HL-60/S4 (cell line): ENCODE measurements around the gene UBAC1.
"Not testable (repeated sequence)": the region's sequence is repeated elsewhere in the genome, so short reads cannot be mapped to it uniquely, and the experiment has no call there.

Source experiments
- in situ Hi-C: fragments of 300-500 bp; cut with MboI; formaldehyde crosslinking; loops from 2 replicates; pipeline ENCODE4 v1.14.3; 2022; ENCODE audit warnings: low sequenced_read_pairs

UBAC1 gene

DNA sequence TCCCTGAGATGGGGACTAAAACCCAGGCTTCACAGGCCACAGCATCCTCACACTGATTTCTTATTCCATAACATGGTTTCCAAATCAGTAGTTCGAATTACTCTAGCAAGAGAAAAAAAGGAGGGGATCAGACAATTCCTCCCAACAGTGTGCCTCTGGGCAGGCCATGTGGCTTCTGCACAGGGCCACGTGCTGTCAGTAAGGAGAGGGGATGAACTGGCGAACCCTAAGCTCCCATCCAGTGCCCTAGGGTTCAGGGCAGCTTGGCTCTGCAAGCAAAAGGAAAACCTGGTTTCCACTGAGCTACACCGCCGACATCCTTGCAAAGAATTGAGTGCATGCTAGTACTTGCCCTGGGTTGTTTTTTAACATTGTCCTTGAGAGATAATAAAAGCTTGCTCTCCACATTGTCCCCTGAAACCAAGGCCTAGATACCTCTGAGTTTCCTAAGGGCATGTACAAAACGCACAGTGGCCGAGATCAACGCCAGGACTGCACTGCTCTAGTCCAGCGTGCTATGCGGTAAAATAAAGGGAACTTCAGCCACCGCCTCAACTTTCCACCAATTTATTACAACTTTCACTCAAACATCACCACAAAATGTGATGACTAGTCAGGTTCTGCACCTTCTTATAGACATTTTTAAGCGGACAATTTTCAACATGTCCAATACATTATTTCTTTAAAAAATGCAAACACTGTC is 58.4 kb downstream of the UBAC1 start:
- in situ Hi-C loops: no loop called here

DNA sequence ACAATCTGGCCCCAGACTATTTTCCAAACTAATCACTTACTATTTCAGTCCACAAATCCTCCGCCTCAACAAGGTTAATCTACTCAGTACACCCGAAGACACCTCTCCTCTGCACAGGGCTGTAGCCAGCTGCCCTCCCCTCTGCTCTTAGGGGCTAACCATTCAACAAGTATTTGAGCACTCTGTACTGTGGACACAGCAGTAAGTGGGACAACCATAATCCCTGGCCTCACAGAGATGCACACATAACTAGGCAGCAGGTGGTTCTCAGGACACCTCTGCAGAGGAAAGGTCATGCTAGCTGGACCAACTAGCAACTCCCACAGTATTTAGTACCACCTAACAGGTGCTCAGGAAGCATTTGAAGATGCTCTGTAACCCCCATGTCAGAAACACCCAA is 59.3 kb downstream of the UBAC1 start:
- in situ Hi-C loops: no loop called here

DNA sequence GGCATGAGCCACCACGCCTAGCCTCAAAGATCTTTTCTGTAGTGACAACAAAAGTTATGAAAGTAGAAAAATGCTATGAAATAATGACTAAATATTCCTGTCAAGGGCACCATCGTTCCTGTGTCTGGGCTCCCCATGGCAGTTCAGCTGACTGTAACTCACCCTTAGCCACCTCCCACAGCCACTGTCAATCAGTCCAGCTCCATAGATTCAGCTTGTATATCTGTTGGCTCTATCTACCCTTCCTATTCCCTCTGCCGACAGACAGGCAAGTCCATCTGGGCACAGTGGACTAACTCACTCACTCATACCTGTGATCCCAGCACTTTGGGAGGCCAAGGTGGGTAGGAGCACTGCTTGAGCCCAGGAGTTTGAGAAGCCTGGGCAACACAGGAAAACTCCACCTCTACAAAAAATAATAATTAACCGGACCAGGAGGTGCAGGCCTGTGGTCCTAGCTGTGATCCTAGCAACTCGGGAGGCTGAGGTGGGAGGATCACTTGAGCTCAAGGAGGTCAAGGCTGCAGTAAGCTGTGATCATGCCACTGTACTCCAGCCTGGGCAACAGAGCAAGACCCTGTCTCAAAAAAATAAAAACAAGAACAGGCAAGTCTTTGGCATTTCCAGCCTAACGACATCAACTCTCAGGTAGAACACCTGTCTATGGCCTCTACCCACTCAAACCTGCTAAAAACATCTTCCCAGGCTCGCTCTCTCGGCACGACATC is 60.0 kb downstream of the UBAC1 start:
- in situ Hi-C loops: no loop called here

DNA sequence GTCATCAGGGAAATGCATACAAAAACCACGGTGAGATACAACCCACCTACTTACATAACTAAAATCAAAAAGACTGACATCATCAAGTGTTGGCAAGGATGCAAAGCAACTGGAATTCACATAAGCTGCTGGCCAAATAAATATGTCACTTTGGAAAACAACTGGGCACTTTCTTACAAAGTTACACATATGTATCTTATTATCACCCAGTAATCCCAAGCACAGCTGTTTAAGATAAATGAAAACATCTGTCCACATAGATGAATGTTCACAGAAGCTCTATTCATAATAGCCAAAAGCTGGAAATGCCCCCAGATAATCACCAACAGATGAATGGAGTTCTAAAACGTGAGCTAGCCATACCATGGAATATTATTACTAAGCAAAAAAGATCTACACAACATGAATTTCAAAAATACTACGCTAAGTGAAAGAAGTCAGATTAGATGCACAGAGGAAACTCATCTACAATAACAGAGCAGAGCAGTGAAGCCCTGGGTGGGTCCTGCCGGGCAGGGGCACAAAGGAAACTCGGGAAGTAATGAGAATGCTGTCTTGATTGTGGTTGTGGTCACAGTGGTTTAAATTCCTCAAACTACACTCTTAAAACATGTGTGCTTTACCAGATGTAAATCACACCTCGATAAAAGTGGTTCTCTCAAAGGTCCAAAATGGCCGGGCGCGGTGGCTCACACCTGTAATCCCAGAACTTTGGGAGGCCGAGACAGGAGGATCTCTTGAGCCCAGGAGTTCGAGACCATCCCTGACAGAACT is 62.4 kb downstream of the UBAC1 start:
- in situ Hi-C loops: no loop called here

DNA sequence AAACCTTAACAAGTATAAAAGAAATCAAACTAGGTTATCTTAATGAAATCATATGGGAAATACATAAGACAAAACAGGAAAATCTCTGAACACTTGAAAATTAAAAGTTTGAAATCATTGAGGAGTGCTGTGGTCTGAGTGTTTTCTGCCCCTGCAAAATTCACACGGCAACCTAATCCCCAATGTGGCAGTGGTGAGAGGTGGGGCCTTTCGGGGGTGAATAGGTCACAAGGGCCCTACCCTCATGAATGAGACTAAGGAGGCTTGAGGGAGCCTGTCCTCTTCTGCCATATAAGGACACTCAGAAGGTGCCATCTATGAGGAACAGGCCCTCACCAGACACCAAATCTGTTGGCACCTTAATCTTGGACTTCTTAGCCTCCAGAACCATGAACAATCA is 64.5 kb downstream of the UBAC1 start:
- in situ Hi-C loops: no loop called here

DNA sequence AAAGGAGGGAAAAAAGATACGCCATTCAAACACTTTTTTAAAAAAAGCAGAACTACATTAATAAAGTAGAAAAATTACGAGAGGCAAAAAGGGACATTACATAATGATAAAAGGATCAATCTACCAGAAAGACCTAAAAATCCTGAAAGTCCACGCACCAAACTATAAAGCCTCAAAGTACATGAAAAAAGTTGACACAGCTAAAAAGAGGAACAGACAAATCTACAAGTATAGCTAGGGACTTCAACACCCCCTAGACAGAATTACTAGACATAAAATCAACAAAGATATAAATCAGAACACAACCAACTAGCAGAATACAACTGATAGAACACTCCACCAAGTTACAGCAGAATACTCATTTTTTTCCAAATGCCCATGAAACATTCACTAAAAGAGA is 65.0 kb downstream of the UBAC1 start:
- in situ Hi-C loops: no loop called here

DNA sequence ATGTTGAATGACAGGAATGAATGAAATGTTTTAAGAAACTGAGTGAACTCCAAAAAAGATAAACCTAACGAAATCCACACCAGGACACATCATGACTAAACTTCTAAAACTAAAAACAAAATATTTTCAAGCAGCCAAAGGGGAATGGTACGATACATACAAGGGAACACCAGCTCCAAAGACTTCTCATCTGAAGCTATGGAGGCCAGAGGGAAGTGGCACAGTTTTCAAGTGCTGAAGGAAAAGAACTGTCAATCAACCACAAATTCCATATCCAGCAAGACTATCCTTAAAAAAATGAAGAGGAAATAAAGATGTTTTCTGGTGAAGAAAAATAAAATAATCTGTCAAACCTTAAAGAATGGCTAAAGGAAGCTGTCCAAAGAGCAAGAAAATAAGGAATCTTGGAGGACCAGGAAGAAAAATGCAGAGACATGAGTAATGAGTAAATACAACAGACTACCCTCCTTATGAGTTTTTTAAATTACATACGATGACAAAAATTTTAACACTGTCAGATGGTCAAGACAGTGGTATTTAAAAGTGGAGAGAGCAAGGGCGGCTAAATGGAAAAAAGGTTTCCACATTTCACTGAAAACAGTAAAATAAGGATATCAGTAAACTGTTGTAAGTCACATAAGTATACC is 65.8 kb downstream of the UBAC1 start:
- in situ Hi-C loops: no loop called here

DNA sequence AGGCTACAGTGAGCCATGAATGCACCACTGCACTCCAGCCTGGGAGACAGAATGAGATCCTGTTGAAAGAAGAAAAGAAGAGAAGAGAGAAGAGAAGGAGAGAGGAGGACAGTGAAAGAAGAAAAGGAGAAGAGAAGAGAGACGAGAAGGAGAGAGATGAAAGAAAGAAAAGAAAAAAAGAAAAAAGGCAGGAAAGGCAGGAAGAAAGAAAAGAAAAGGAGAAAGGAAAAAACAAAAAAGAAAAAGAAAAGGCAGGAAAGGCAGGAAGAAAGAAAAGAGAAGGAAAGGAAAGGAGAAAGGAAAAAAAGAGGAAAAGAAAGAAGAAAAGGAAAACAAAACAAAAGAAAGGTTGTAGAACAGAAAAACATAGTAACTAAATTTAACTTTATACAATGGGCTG is 68.1 kb downstream of the UBAC1 start:
- in situ Hi-C loops: no loop called here

DNA sequence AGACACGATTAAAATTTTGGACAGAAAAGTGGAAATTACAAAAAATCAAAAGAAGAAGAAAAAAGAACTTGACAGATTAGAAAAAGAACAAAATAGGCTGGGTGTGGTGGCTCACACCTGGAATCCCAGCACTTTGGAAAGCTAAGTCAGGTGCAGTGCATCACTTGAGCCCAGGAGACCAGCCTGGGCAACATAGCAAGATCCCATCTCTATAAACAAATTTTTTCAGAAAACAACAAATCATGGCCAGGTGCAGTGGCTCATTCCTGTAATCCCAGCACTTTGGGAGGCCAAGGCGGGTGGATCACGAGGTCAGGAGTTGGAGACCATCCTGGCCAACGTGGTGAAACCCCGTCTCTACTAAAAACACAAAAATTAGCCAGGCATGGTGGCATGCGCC is 68.8 kb downstream of the UBAC1 start:
- in situ Hi-C loops: not testable (repeated sequence)

DNA sequence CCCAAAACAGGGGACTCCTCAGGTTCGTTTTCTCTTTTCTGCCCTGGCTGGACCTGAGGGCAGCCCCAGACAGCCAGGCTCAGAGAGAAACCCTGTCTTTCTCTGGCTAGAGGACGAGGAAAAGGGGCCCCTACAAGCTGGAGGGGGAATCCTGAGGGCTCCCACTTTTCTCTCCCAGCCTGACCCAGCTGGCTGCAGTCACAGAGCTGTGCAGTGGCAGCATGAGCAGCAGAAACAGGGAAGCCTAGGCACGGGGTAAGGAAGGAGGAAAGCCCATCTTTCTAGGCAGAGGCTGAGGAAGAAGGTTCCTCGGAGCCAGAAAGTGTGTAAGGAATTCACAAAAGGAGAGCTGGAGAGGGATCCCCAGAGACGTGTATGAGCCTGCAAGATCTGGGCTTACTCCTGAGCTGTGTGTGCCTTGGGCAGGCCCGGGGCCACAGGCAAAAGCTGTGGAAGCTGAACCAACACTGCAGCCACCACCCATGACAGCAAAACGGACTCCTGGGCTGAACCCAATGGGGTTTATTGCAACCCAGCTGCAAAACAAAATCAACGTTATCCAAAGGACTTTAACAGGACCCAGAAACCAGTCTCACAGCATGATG is 70.0 kb downstream of the UBAC1 start:
- in situ Hi-C loops: no loop called here

DNA sequence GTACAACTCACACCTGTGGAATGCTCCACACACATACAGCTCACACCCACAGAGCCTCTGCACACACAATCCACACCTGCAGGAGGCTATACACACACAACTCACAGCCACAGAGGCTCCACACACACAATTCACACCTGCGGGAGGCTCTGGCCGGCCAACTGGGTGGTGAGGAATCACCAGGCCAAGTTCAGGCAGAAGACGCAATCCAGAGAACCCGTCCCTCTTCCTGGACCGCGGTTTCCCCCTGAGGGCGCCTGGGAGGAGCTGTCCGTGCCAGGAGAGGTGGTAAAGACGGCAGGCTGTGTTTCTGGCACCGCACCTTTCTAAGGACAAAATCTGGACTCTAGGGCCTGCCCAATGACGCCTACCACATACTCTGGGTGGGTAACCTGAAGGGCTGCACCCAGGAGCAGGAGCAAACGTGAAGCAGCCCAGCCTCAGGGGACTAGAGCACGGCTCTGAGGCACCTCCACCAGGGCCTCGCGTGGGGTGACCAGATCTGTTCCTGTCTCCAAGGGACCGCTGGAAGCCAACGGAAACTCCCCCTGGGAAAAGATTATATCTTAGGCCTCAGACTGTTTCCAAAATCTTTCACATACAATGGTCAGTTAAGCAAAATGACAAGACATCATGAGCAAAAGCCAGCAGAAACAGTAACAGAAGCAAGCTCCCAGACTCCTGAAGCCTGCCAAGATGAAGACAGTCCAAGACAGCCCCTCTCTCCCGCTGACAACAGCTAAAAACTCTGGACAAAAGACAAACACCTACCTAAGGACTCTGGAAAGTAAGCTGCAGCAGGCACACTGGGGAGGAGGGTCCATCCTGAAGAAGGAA is 70.8 kb downstream of the UBAC1 start:
- in situ Hi-C loops: no loop called here

DNA sequence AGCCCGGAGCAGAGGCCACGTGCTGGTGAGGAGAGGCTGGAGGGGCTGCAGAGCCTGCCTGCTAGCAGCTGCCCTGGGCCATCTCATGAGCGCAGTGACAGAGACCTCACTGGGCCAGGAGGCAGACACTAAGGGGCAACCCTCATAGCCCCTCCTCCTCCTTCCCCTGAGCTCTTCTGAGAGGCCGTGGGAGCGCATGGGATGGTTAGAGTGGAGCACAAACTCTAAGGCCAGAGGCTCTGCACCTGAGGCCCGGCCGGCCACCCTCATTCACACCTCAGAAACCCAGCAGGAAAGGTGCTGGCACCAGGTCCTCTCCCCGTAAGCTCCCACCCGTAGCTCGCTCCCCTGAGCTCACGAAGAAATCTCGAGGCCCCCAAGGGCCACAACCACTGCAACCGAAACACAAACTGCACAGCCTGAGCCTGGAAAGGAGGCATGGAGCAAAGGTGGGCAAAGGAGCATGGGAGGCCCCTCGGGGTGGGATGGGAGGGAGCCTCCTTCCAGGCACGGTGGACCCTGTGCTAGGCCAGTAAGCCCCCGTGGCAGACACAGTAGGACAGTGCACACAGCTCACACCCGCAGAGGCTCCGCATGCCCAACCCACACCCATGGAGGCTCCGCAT is 71.5 kb downstream of the UBAC1 start:
- in situ Hi-C loops: no loop called here

DNA sequence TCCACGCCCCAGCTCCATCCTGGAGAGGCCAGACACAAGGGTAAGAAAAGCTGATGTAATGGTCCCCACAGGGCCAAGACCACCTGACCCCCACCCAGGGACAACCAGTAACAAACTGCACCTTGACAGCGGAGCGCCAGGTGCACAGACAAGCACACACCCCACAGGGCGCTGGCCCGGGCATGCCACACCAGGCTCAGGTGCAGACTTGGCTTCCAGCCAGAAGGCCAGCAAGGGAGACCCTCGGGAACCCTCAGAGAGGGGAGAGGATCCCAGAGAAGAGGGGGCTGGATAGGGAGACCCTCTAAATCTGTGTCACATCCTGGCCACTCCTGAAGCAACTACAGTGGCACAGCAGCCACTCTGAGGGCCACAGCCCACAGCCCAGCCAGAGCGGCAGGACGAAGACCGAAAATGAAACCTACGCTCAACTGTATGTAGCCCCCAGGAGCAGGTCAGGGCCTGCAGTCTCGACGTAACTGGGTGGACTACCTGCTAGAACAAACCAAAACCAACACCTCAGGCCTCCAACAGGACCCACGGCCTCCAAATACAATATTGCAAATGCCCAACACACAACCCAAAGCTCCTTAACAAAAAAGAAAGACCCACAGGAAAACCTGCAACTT is 72.3 kb downstream of the UBAC1 start:
- in situ Hi-C loops: no loop called here

DNA sequence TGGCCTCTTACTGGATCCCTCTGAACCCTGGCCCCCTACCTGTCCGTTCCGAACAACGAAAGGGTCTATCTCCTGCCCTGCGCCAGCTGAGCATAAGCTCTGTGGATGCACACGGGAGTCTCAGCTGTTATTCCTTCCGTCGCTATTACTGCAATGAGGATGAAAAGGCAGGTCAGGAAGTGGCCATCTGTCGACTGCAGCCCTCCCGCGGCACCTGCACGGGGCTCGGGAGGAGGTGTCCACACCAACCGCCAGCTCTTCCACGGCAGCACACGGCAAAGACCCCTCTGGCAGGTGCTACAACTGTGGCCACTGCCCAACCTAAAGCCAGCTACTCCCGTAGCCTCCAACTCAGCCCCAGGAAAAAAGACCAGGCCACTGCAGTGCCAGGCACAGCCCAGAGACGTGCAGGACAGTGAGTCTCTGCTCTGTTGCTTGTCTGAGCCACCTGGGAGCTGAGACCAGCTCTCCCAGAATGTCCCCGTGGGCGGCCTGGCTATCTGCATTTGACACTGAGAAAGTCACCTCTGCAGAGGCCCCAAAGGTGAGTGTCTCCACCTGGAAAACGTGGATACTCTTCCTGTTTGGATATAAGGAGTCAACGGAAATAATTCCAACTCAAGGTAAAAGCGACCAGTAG is 72.9 kb downstream of the UBAC1 start:
- in situ Hi-C loops: no loop called here

DNA sequence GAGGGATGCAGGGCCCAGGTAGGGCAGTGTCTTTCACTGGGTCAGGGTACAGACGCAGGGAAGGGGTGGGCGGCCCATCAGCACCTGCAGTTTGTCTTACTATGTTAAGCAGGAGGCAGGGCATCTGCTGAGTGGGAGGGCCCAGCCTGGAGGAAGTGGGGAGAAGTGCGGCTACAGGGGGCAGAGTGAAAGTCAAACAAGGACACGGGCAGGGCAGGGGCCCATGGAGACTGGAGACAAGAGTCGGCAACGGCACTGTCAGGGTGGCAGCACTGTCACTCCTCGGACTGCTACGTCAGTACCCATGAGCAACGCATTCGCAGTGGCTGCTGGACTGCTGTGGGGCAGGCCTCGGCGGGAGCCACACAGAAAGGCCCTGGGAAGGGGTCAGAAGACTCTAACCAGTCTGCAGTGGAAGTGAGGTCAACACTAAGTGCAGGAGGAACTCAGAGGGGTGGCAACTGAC is 73.6 kb downstream of the UBAC1 start:
- in situ Hi-C loops: no loop called here

DNA sequence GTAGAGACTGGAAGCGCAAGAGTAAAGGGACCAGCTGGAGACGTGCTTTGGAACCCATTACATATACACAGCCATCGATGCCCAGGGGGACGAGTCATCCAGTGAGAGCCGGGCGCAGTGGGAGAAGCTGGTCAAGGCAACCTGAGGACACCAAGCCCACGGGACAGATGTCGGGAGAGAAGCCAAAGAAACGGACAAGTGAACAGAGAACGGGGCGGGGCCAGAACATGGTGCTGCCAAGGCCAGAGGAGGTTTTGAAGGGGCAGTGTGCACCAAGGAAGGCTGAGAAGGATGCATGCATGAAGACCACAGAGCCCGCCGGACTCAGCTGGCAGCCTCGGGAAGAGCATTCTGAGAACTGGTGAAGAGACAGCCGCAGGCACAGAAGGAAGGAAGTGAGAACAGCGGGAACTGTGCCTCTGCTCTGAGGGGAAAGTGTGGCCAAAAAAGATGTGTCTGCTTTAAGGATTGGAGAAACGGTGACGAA is 74.1 kb downstream of the UBAC1 start:
- in situ Hi-C loops: no loop called here

DNA sequence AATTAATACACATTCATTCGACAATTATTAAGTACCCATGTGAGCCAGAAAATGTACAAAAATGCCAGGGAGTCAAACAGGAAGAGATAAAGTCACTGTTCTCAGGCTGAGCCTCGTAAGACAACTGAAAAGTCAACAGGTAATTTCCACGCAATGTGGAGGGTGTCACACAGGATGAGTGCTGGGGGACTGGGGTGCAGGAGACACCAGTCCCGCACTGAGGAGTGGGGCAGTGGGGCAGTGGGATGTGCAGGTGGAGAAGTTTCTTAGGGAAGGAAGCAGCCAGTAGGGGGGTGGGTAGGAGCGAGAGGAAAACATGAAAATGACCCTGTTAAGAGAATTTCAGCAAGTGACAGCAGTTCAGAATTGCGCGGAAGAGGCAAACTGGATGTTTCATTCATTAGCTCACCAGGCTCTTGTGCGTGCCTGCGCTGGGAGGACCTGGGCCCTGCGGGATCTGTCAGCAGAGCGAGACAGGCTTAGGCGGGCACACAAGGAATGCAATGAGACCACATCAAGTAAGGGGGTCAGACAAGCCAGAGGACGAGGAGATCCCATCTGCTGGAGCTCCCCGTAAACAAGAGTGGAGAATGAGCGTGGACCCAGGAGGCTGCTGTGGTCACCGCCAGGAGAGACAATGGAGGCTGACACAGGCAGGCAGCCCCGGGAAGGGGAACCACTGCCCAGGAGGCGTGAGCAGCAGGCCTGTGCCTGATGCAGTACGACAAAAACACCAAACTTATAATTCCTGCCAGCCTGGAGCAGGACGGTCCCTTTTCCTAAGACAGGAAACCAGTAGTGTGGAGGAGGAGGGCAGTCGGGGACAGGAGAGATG is 74.8 kb downstream of the UBAC1 start:
- in situ Hi-C loops: no loop called here
